Pancreas (tissue), 10 donors: ENCODE measurements around the gene NSD2. TPM values are rescaled to one million over a fixed set of nuclear protein-coding genes. Genes with fewer than 3 reads are reported as not detected.

Experiments used
- ATAC-seq, 4 donors: fragments of 200-7000 bp; cut with Tn5 transposase; one replicate each; pipeline versions ENCODE4 v1.8.0 to v1.9.1; 2020; ENCODE audit warnings: mild to moderate bottlenecking in 4 of 4, moderate library complexity in 4 of 4
- DNase-seq, 6 donors: peaks; one replicate each; pipeline ENCODE4 v3.0.0-alpha.2; 2020
- FAIRE-seq: peaks from 2 replicates; lab custom pipeline; 2012; peaks lifted over from hg19 to GRCh38; lab: Jason Lieb, UNC
- H3K27ac ChIP-seq, 4 donors: fragments of 200-600 bp; sonication (generic); 1 replicate in 3 of 4; 2 replicates in 1 of 4; pipeline versions ENCODE4 v1.5.0 to v1.8.0; 2020
- H3K27me3 ChIP-seq, 4 donors: fragments of 200-600 bp; one replicate each; pipeline ENCODE4 v1.8.0; 2021
- H3K36me3 ChIP-seq, 3 donors: fragments of 200-600 bp; sonication (generic) in 1 of 3; one replicate each; pipeline versions ENCODE4 v1.5.0 to v1.8.0; 2020 to 2021
- H3K4me1 ChIP-seq, 3 donors: fragments of 200-600 bp; one replicate each; pipeline ENCODE4 v1.8.0; 2021
- H3K4me3 ChIP-seq, 4 donors: fragments of 200-600 bp; sonication (generic) in 2 of 4; one replicate each; pipeline versions ENCODE4 v1.5.0 to v1.8.0; 2020 to 2021
- H3K9me3 ChIP-seq, 4 donors: fragments of 200-600 bp; one replicate each; pipeline ENCODE4 v1.8.0; 2021
- WGBS, 2 donors: extraction: QIAGEN DNeasy Blood & Tissue Kit; methylation state at CpG; one replicate each; pipeline ENCODE4 v1.1.7; 2013; 5-methylcytosine and 5-hydroxymethylcytosine counted together
- intact Hi-C, 3 donors: fragments of 100-400 bp; cut with DNase I; formaldehyde crosslinking; loops; one replicate each; pipeline versions ENCODE4 v1.11.1 to v1.14.2; 2022
- polyA plus RNA-seq, 2 donors: library from polyadenylated mRNA; stranded (reverse); fragments of 200-250 nt; gene quantifications; one replicate each; pipeline ENCODE4 v1.2.3, GENCODE V29; 2013
- total RNA-seq, 6 donors: library from RNA; stranded (reverse); fragmentation: NEBNext Ultra II Directional in 4 of 6; extraction: Animal tissue kit (Norgen Biotek cat#: 25700) in 4 of 6; gene quantifications; one replicate each; pipeline versions ENCODE4 v1.2.1 to v1.2.4, GENCODE V29; 2021 to 2023
- TF ChIP-seq, protein P1 (sequence below), 4 donors: fragments of 200-600 bp; sonication (generic) in 3 of 4; IDR thresholded peaks; one replicate each; pipeline versions ENCODE4 v1.5.0 to v1.8.0; 2021; ENCODE audit warnings: antibody characterized with exemption in 4 of 4
- donor health status: healthy with polysubstance abuse.
- donor health status: DM: no; HTN: no; CAD: no; lungs with moderate emphysema.
- donor health status: DM: no; HTN: no; CAD: no.
- donor health status: control.
- donor health status: control.
- donor health status: Bipolar disorder and iron deficiency.
- donor health status: DM: yes; HTN: yes; CAD: no.
- donor health status: DM: no; HTN: no; CAD: no.
- donor health status: DM: no; HTN: no; CAD: no.
- donor health status: DM: yes; HTN: yes; CAD: no.

Gene NSD2
- total and polyA plus RNA-seq, 8 donors: 11.7 to 36.6 (median 22.4) TPM

DNA sequence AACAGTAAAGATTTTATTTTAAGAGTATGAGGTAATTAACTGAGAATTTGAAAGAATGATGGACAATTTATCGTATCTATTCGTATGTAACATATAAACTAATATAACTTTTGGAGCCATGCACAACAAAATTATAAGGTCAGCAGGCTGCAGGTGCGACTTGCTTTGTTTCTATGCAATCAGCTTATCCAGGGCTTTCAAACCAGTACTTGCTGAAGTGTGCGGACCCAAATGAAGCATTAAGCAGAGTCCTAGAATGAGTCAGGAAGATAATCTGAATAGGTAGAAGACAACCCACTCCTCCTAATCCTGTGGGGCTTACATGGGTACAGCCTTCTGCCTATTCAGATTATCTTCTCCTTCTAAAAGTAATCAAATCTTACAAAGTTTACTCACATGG lies 2.1 kb downstream of the NSD2 start:
- 57 to 66% methylated on average over 4 of the region's 4 CpGs for WGBS, 2 donors
- TF ChIP-seq, protein P1, sequence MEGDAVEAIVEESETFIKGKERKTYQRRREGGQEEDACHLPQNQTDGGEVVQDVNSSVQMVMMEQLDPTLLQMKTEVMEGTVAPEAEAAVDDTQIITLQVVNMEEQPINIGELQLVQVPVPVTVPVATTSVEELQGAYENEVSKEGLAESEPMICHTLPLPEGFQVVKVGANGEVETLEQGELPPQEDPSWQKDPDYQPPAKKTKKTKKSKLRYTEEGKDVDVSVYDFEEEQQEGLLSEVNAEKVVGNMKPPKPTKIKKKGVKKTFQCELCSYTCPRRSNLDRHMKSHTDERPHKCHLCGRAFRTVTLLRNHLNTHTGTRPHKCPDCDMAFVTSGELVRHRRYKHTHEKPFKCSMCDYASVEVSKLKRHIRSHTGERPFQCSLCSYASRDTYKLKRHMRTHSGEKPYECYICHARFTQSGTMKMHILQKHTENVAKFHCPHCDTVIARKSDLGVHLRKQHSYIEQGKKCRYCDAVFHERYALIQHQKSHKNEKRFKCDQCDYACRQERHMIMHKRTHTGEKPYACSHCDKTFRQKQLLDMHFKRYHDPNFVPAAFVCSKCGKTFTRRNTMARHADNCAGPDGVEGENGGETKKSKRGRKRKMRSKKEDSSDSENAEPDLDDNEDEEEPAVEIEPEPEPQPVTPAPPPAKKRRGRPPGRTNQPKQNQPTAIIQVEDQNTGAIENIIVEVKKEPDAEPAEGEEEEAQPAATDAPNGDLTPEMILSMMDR (IDR thresholded peaks at IDR 0.05): no peak
- intact Hi-C loops: no loop called here
- no peaks in the 10 kb centered on the region for H3K36me3 ChIP-seq
- no peak overlapping the region for H3K4me3 ChIP-seq
- no peaks in the 10 kb centered on the region for H3K27me3 ChIP-seq
- H3K9me3 ChIP-seq: no peaks in the 10 kb centered on the region
- H3K4me1 ChIP-seq: peaks cover 27 to 39% (median 34%) of the 10 kb centered on the region in 3 donors
- peak overlapping the region in 2 of 4 donors; percentile 10 to 42 for H3K27ac ChIP-seq
- DNase-seq (no peak), ATAC-seq (no peak), FAIRE-seq (no peak)

DNA sequence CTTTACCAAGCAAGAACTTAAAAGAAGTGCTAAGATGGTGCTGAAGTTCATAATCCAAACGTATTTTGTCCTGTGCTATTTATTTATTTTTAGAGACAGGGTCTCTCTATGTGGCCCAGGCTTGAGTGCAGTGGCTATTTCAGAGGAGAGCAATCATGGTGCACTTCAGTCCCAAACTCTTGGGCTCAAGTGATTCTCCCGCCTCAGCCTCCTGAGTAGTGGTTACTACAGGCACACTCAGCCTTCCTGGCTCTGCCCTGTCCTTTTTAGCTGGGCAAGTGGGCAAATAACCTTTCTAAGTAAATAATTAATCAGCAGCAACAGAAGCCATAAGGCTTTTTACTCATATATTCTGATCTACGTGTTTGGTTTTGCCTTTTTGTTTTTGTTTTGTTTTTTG lies 2.6 kb downstream of the NSD2 start:
- H3K36me3 ChIP-seq: no peaks in the 10 kb centered on the region
- H3K4me1 ChIP-seq: peaks cover 27 to 34% (median 32%) of the 10 kb centered on the region in 3 donors
- H3K27ac ChIP-seq: peak overlapping the region in 2 of 4 donors; percentile 12 to 42
- no peak for FAIRE-seq
- ATAC-seq: no peak
- no peaks in the 10 kb centered on the region for H3K9me3 ChIP-seq
- no peak overlapping the region for H3K4me3 ChIP-seq
- 25 to 29% methylated on average over 3 of the region's 3 CpGs for WGBS, 2 donors
- H3K27me3 ChIP-seq: no peaks in the 10 kb centered on the region
- intact Hi-C loops: no loop called here
- TF ChIP-seq, protein P1 (IDR thresholded peaks at IDR 0.05): no peak
- DNase-seq: no peak

DNA sequence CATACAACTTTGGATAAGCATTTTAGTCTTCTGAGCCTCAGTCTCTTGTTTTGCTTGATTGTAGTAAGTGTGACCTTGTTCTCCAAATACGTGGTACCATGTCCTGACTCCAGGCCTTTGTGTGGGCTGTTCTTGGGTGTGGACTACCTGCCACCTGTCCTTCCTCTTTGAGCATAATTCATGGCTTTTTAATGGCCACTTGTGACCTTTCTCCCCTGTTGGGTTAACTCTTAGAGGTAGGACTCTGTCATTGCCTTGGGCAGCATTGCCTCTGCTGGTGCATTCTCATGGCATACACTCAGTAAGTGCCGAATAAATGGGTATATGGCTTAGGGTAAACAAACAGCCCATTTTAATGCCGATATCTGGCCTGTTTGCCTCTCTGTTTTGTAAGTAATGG lies 3.0 kb downstream of the NSD2 start:
- no peak for DNase-seq
- ATAC-seq: no peak
- H3K27ac ChIP-seq: peak overlapping the region in 2 of 4 donors; percentile 12 to 42
- intact Hi-C loops: no loop called here
- H3K9me3 ChIP-seq: no peaks in the 10 kb centered on the region
- H3K27me3 ChIP-seq: no peaks in the 10 kb centered on the region
- H3K36me3 ChIP-seq: no peaks in the 10 kb centered on the region
- no peak overlapping the region for H3K4me3 ChIP-seq
- H3K4me1 ChIP-seq: peaks cover 24 to 30% (median 27%) of the 10 kb centered on the region in 3 donors
- TF ChIP-seq, protein P1 (IDR thresholded peaks at IDR 0.05): no peak
- FAIRE-seq: no peak
- WGBS, 2 donors: 43 to 54% methylated on average over 3 of the region's 3 CpGs

DNA sequence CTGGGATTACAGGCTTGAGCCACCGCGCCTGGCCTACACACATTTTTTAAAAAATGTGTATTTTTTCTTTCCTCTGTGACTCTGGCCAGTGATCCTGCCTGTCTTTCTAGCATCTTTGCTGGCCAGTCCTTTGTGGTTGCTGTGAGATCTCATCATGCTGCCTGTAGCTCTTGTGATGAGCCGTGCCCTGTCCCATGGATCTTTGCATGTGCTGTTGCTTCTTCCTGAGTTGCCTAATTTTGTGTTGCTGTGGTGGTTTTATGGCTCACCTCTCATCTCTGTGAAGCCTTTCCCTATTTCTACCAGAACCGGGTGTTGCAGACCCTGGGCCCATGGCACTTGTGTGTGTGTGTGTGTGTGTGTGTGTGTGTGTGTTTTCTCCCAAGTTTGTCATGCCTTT lies 8.3 kb downstream of the NSD2 start:
- FAIRE-seq (no peak), ATAC-seq (no peak), DNase-seq (no peak)
- WGBS, 2 donors: 89 to 94% methylated on average over 4 of the region's 4 CpGs
- H3K27me3 ChIP-seq: no peaks in the 10 kb centered on the region
- no peak overlapping the region for H3K27ac ChIP-seq
- TF ChIP-seq, protein P1 (IDR thresholded peaks at IDR 0.05): no peak
- H3K9me3 ChIP-seq: no peaks in the 10 kb centered on the region
- H3K4me3 ChIP-seq: no peak overlapping the region
- no peaks in the 10 kb centered on the region for H3K36me3 ChIP-seq
- intact Hi-C loops: no loop called here
- H3K4me1 ChIP-seq: peaks cover 0 to 1% (median under 1%) of the 10 kb centered on the region in 3 donors

DNA sequence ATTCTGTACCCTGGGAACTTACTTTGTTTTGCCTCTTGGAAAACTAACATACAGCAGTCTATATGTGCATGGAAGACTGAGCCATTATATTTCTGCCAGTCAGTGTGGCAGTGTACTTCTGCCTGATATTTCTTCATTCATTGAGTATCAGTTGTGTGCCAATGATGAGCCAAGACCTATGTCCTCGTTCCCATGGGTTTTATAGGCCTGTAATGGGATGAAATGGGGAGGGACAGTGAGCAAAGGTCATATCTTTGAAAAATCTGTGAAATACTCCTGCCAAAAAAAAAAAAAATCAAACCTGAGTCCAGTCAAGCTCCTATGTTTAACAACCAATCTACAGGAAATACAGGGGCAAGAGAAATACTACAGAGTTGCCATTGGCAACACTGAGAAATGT lies 9.1 kb downstream of the NSD2 start:
- no peaks in the 10 kb centered on the region for H3K9me3 ChIP-seq
- TF ChIP-seq, protein P1 (IDR thresholded peaks at IDR 0.05): no peak
- no peaks in the 10 kb centered on the region for H3K27me3 ChIP-seq
- H3K4me1 ChIP-seq: no peaks in the 10 kb centered on the region
- DNase-seq (no peak), FAIRE-seq (no peak), ATAC-seq (no peak)
- no peak overlapping the region for H3K4me3 ChIP-seq
- 71 to 74% methylated on average over 1 of the region's 1 CpG for WGBS, 2 donors
- H3K36me3 ChIP-seq: no peaks in the 10 kb centered on the region
- intact Hi-C loops: no loop called here
- H3K27ac ChIP-seq: no peak overlapping the region
